Aorta (tissue), 5 donors: ENCODE measurements around the gene KLRC3. TPM values are rescaled to one million over a fixed set of nuclear protein-coding genes. Genes with fewer than 3 reads are reported as not detected.
"Not testable (repeated sequence)": the region's sequence is repeated elsewhere in the genome, so short reads cannot be mapped to it uniquely, and the experiment has no call there.

Experiments used
- ATAC-seq: fragments of 200-7000 bp; cut with Tn5 transposase; one replicate; pipeline ENCODE4 v1.9.1; 2022; ENCODE audit warnings: moderate library complexity; ENCODE audit not compliant: low FRiP score
- DNase-seq, 2 donors: peaks; one replicate each; pipeline ENCODE4 v3.0.0-alpha.2; 2020
- H3K27ac ChIP-seq, 2 donors: one replicate each; pipeline ENCODE4 v1.5.1; 2013; ENCODE audit warnings: low read length in 2 of 2, mild to moderate bottlenecking in 2 of 2, moderate library complexity in 2 of 2, control low read depth in 1 of 2, inconsistent platforms in 1 of 2, low read depth in 1 of 2
- H3K27me3 ChIP-seq, 2 donors: one replicate each; pipeline ENCODE4 v1.6.1; 2013; ENCODE audit warnings: control low read depth in 1 of 2, low read length in 1 of 2, mild to moderate bottlenecking in 1 of 2, moderate library complexity in 1 of 2; ENCODE audit not compliant: insufficient read depth in 2 of 2, control insufficient read depth in 1 of 2
- H3K36me3 ChIP-seq, 2 donors: one replicate each; pipeline ENCODE4 v1.6.1; 2013; ENCODE audit warnings: control low read depth in 1 of 2, low read length in 1 of 2, mild to moderate bottlenecking in 1 of 2; ENCODE audit not compliant: insufficient read depth in 2 of 2, control insufficient read depth in 1 of 2
- H3K4me1 ChIP-seq, 2 donors: one replicate each; pipeline ENCODE4 v1.6.1; 2013; ENCODE audit warnings: low read length in 2 of 2, control low read depth in 1 of 2, mild to moderate bottlenecking in 1 of 2, moderate library complexity in 1 of 2; ENCODE audit not compliant: insufficient read depth in 2 of 2, control insufficient read depth in 1 of 2
- H3K4me3 ChIP-seq, 2 donors: one replicate each; pipeline ENCODE4 v1.5.1; 2013; ENCODE audit warnings: low read length in 2 of 2, control low read depth in 1 of 2, mild to moderate bottlenecking in 1 of 2
- H3K9me3 ChIP-seq: one replicate; pipeline ENCODE4 v1.6.1; 2013; ENCODE audit warnings: mild to moderate bottlenecking, low read length; ENCODE audit not compliant: control insufficient read depth
- WGBS, 2 donors: extraction: QIAGEN DNeasy Blood & Tissue Kit; methylation state at CpG; one replicate each; pipeline ENCODE4 v1.1.7; 2013; 5-methylcytosine and 5-hydroxymethylcytosine counted together
- intact Hi-C, 2 donors: fragments of 100-400 bp; cut with DNase I; formaldehyde crosslinking; loops; one replicate each; pipeline versions ENCODE4 v1.14.2 to v1.15.0; 2022
- polyA plus RNA-seq, 2 donors: library from polyadenylated mRNA; stranded (reverse); fragments of 200-250 nt; gene quantifications; one replicate each; pipeline ENCODE4 v1.2.3, GENCODE V29; 2013
- total RNA-seq, 2 donors: library from RNA; stranded (reverse); fragmentation: NEBNext Ultra II Directional; extraction: Animal tissue kit (Norgen Biotek cat#: 25700); gene quantifications; one replicate each; pipeline ENCODE4 v1.2.1, GENCODE V29; 2021
- donor health status: healthy with polysubstance abuse.
- donor health status: Bipolar disorder and iron deficiency.
- donor health status: DM: no; HTN: no; CAD: no.
- donor health status: DM: no; HTN: no; CAD: no.
- donor health status: DM: yes; HTN: yes; CAD: no.

Gene KLRC3
- total and polyA plus RNA-seq, 4 donors, result not detected

DNA sequence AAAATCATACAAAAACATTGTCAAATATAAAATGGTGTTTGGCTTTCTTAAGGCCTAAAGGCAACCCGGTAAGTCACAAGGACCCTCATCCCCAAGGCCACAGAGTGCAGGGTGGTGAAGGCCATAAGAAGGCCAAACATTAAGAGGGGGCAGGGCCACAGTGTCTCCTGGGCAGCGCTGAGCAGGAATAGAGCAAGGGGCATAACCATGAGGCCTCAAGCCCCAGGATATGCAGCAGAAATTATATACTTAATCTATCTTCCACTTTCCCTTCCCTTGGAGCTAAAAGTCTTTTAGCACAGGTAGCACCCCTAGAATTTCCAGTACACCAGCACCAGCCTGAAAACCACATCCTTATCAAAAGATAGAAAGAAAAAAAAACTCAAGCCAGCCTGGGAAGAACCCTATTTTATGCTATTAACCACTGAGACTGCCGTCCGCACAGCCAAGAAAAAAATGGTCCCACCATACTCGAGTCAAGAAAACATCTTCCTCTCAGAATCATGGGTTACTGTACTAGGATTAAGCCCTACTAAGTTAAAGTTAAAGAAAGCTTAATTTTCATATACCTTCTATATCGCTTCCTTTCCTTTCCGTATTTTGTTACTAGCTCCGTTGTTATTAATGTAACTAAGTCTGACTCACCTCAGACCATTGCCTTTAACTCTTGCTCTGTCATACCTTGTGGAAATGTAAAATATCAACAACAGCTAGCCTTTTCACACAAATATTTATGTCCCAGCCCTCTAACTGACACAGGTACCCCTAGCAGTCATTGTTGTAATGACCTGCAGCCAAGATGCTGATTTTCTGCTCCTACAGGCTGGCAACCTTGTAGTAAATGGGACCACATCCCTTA lies 50.6 kb downstream of the KLRC3 start:
- no peak for ATAC-seq
- Histone ChIP-seq H3K27ac (no peak overlapping the region), H3K9me3 (no peaks in the 10 kb centered on the region), H3K4me1 (no peaks in the 10 kb centered on the region), H3K36me3 (no peaks in the 10 kb centered on the region), H3K27me3 (no peaks in the 10 kb centered on the region), H3K4me3 (no peak overlapping the region)
- intact Hi-C loops, result loop anchor here in 1 of 2 donors (10.0 kb wide), 1 partner anchor 155 kb away; the partner anchor contains the start of gene GABARAPL1
- 89 to 90% methylated on average over 8 of the region's 8 CpGs for WGBS, 2 donors
- DNase-seq, result no peak

DNA sequence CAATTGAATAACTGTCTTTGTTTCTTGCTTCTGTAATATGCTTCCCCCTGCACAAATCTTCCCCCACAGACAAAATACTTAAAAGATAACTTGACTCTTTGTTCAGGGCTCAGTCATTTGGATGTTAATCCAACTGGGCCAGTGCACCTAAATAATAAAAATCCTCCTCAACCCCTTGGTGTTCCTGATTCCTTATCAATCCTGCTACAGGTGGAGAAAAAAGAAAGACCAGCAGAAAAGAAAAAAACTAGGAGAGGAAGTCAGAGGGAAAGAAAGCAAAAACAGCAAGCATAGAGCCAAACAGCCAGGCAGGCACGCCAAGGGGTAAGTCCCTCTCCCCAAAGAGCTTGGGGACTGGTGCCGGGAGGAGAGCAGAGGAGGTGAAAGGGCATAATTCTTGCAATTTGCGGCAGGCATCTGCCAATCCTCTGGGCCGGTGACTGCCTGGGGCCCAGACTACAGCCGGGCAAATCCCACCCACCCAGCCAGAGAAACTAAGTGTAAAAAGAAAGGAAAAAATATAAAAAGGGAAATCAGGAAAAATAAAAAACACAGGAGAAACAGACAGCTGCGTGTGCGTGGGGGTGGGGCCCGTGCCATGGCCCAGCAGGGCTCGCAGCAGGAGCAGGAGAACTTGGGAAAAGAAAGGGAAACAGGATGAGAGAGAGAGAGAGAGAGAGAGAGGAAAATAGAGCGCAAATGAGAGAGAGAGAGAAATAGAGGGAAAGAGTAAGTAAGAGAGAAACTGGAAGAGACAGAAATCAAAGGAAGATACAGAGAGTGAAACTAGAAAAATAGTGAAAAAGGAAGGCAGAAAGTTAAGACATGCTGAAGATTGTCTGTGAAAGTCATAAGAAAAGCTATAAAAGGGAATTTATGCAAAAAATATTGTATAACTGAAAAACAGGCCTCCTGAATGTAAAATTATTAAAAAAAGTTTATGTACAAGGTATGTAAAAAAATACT lies 51.9 kb downstream of the KLRC3 start:
- Histone ChIP-seq H3K4me1 (no peaks in the 10 kb centered on the region), H3K27me3 (no peaks in the 10 kb centered on the region), H3K9me3 (no peaks in the 10 kb centered on the region), H3K4me3 (no peak overlapping the region), H3K27ac (no peak overlapping the region), H3K36me3 (no peaks in the 10 kb centered on the region)
- WGBS, 2 donors, result 56 to 90% methylated on average over 10 of the region's 10 CpGs
- no peak for ATAC-seq
- DNase-seq, result no peak
- intact Hi-C loops, result loop anchor here in 1 of 2 donors (10.0 kb wide), 1 partner anchor 154 kb away; the partner anchor contains the start of gene GABARAPL1

DNA sequence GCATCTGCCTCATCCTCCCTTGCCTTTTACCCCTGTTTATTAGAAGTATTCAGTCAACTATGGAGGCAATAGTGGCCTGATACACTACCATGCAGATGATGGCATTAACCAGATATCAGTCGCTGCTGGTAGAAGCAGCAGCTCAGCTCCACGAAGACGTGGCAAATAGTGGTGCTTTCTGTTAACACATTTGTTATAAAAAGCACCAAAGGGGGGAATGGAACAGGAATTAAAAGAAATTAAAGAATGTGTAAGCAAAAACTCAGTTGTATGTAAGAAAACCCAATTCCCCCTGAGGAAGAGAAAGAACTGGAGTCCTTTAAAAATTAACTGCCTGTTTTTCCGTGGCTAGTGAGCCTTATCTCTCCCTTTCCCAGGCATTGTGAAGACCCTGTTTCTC lies 52.7 kb downstream of the KLRC3 start:
- 70 to 73% methylated on average over 4 of the region's 4 CpGs for WGBS, 2 donors
- not testable (repeated sequence) for H3K27ac ChIP-seq, ATAC-seq, H3K9me3 ChIP-seq, DNase-seq, H3K27me3 ChIP-seq, H3K4me3 ChIP-seq, H3K36me3 ChIP-seq, H3K4me1 ChIP-seq
- intact Hi-C loops, result loop anchor here in 1 of 2 donors (10.0 kb wide), 1 partner anchor 153 kb away; the partner anchor contains the start of gene GABARAPL1

DNA sequence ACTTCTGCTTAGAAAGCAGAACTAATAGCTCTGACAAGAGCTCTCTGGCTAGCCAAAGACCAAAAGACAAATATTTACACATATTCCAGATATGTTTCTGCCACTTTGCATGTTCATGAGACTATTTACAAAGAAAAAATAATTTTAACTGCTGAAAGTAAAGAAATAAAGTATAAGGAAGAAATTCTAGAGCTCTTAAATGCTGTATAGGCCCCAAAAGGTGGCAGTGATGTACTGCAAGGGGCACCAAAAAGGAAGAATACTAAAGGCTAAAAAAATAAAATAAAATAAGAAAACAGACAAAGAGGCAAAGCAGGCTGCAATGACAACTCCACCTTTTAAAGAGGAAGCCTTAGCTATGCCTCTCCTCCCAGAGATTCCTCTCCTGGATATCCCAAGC lies 53.5 kb downstream of the KLRC3 start:
- Histone ChIP-seq H3K36me3 (no peaks in the 10 kb centered on the region), H3K27ac (peak overlapping the region in 1 of 2 donors; percentile 80), H3K4me3 (no peak overlapping the region), H3K9me3 (no peaks in the 10 kb centered on the region), H3K27me3 (no peaks in the 10 kb centered on the region), H3K4me1 (no peaks in the 10 kb centered on the region)
- DNase-seq (no peak), ATAC-seq (no peak)
- intact Hi-C loops, result loop anchor here in 1 of 2 donors (10.0 kb wide), 1 partner anchor 152 kb away; the partner anchor contains the start of gene GABARAPL1

DNA sequence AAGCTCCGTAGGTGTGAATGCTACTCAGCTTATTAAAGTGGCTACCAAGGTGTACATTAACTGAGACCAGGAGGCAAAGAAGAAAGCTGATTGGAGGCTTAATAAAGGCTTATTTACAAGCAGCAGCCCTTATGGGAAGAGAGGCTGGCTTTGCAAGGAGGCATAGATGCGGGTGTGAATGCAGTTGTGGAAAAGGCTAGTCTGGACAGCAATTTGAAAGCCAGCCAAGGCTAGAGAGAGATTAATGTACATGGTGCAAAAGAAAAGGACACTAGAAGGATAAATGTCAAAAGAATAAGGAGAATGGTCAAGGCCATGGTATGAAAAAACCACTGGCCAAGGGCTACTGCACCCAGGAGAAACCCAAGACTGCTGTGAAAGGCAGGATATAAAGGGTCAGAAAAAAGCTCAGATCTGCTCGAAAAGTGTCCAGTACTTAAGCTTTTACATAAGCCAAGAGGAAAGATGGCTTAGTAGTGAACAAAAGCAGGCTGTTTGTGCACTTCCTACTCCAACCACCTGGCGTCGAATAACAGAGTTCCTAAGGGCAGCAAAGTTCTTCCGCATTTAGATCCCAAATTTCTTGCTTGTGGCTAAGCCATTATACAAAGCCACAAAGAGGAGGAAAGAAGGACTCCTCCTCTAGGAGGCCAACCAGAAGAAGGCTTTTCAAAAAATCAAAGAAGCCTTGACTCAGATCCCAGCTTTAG lies 54.5 kb downstream of the KLRC3 start:
- Histone ChIP-seq H3K9me3 (no peaks in the 10 kb centered on the region), H3K36me3 (no peaks in the 10 kb centered on the region), H3K27ac (peak overlapping the region; percentile 75 to 80), H3K4me1 (no peaks in the 10 kb centered on the region), H3K4me3 (peak overlapping the region; percentile 19 to 95), H3K27me3 (no peaks in the 10 kb centered on the region)
- no peak for DNase-seq
- 27 to 29% methylated on average over 6 of the region's 6 CpGs for WGBS, 2 donors
- intact Hi-C loops, result loop anchor here in 1 of 2 donors (10.0 kb wide), 1 partner anchor 151 kb away; the partner anchor contains the start of gene GABARAPL1
- no peak for ATAC-seq

DNA sequence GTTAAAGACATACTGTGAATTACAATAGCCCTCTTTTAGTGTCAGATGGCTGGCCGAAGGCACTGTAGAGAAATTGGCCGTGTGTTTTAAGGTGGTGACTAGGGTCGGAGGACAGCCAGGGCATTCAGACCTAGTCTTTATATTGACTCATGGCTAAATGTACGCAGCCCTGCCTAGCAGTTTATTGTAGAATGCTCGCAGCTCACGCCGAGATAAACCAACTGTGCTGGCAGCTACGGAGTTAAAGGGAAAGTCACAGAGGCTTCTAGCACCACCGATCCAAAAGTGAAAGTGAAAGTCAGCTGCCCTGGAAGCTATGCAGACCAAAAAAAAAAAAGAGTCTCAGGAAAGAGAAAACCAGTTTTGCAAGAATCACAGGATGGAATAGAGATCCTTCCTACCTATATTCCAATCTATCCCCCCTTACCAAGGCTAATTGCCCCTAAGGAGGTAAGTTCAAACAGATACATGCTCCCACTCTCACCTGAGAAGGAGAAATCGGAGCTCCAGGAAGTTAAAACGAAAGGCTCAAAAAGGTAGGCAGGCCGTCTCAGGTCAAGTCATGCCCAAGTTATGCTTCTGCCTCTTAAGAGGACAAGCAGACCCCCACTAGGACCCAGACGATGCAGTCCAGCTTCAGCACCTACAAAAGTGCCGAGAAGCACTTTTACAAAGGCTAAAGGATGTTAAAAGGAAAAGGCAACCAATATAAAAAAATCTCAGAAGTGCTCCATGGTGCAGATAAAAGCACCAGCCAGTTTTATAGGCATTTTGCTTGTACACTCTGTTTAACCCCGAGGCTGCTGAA lies 55.4 kb downstream of the KLRC3 start:
- DNase-seq (peak in 1 of 2 donors; percentile 62), ATAC-seq (peak; percentile 91)
- no peaks in the 10 kb centered on the region for H3K4me1 ChIP-seq
- no peaks in the 10 kb centered on the region for H3K27me3 ChIP-seq
- 0 to 1% methylated on average over 15 of the region's 15 CpGs for WGBS, 2 donors
- no peaks in the 10 kb centered on the region for H3K9me3 ChIP-seq
- peak overlapping the region; percentile 87 to 95 for H3K27ac ChIP-seq
- peak overlapping the region; percentile 95 to 99 for H3K4me3 ChIP-seq
- intact Hi-C loops, result loop anchor here in 1 of 2 donors (10.0 kb wide), 1 partner anchor 150 kb away; the partner anchor contains the start of gene GABARAPL1
- no peaks in the 10 kb centered on the region for H3K36me3 ChIP-seq

DNA sequence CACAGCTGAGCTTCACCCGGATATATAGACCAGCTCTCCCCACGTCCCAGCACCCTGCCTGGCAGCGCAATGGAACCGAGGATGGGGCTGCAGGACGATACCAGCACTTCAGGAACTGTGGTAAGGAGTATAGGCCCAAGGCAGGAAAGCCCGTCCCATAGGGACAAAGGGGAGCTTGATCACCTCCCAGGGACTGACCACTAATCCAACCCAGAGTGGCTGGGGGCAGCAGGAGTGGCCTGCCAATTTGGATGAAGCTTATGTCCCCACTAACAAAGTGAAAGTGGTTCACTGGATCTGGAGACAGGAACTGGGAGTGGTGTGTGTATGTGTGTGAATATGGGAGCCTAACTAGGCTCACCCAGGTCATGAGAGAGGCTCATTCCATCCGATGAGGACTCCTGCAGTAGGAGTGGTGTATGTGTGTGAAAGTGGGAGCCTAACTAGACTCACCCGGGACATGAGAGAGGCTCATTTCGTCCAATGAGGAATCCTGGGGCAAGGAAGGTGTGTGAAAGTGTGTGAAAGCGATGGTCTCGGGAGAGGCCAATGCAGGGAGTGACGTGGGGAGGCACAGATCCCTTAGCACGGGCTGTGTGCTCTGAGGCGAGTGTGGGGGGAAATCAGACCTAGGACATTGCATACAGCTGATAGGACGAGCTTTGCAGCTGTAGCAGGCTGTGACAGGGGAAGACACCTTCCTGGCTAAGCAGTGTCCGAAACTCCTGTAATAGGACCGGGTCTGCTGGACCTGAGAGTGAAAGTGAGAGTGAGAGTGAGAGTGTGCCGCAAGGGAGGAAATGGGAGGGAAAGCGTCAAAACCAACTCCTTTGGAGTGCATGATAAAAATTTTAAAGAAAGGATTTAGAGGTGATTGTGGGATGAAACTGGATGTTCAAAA lies 56.2 kb downstream of the KLRC3 start:
- no peaks in the 10 kb centered on the region for H3K9me3 ChIP-seq
- ATAC-seq (peak; percentile 88), DNase-seq (peak; percentile 52 to 80)
- 17 to 23% methylated on average over 19 of the region's 19 CpGs for WGBS, 2 donors
- H3K36me3 ChIP-seq, result no peaks in the 10 kb centered on the region
- H3K4me1 ChIP-seq, result no peaks in the 10 kb centered on the region
- intact Hi-C loops, result loop anchor here in 1 of 2 donors (10.0 kb wide), 1 partner anchor 149 kb away; the partner anchor contains the start of gene GABARAPL1
- H3K4me3 ChIP-seq, result peak overlapping the region; percentile 95 to 99
- H3K27me3 ChIP-seq, result no peaks in the 10 kb centered on the region
- H3K27ac ChIP-seq, result peak overlapping the region; percentile 87 to 95
